DMS53 (cell line): ENCODE results near the gene TIMM17A.
"Not testable (repeated sequence)": the region's sequence is repeated elsewhere in the genome, so short reads cannot be mapped to it uniquely, and the experiment has no call there.

Experiments
- DNase-seq: peaks from one replicate; lab custom pipeline; 2025; lab: John Stamatoyannopoulos, UW

Gene TIMM17A

GRCh38 chr1:201940316-201940715, 15.0 kb upstream of the TIMM17A start:
- DNase-seq = not testable (repeated sequence)

- peak; percentile 64 for DNase-seq
Measured at GRCh38 chr1:201941420-201942128, 13.7 kb upstream of the TIMM17A start.

DNA sequence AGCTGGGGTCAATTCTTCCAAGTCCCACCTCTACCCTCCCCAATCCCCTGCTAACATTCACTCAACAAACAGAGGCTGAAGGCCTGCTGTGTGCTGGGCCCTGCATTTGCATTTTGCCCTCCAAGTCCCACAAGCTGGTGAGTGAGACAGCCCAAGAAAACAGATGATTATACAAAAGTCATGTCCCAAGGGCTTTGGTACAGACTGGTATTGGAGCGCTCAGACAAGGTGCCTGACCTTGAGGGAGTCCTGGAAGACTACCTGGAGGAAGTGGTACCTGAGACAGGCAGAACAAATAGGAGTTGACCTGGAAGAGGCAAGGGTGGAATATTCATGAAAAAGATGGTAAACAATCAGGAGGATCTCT, 13.2 kb upstream of the TIMM17A start:
- DNase-seq = no peak

DNA sequence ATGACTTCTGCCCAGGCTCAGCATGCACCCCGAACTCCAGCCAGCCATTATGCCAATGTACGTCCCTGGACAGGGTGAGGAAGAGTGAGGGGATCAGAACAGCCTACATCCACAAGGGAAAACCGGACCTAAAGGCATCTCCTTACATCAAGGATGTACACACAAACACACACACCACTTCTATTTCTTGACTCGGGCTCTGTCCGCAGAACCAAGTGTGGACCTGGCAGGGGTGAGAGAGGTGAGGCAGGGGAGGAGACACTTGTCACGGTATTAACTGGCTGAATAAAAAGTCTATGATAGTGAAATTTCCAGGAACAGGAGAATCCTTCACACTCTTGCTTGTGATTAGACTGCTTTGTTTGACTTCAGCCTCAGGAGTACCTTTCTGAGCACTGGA, 11.3 kb upstream of the TIMM17A start:
- DNase-seq = no peak

GRCh38 chr1:201944639-201945038, 10.7 kb upstream of the TIMM17A start:
- DNase-seq = no peak

DNA sequence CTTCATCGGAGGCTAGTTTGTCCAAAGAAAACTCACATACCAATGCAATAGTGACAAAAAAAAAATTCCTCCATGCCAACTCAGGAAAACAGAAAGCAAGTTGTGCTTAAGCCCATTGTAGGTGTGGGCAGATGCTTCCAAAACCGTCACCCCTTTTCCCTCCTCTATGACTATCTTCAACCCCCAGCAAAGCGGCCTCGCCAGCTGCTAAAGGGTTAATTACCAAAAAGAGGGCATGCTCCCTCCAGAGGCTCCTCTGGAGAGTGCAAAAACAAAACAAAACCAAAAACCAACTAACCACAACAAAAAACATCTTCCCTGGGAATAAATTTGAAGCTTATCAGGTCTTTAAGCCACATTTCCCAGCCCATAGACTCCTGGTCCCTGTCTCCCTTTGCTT, 10.1 kb upstream of the TIMM17A start:
- DNase-seq = no peak

DNA sequence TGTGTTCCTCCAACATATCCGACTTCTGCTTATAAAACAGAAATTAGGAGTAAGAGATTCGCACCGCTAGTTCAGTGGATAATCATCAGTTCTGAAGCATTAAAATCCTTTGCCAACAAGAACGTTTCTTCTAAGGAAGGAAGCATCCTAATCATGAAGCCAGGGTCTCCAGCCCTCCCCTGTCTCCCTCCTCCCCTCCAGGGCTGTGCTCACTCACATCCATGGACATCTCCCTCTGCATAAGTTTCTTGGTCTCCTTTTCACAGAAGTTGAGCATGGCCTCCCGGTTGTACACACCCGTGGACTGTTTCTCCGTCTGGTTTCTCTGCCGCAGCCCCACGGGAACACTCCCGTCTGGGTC, 9.5 kb upstream of the TIMM17A start:
- peak; percentile 36 for DNase-seq

DNA sequence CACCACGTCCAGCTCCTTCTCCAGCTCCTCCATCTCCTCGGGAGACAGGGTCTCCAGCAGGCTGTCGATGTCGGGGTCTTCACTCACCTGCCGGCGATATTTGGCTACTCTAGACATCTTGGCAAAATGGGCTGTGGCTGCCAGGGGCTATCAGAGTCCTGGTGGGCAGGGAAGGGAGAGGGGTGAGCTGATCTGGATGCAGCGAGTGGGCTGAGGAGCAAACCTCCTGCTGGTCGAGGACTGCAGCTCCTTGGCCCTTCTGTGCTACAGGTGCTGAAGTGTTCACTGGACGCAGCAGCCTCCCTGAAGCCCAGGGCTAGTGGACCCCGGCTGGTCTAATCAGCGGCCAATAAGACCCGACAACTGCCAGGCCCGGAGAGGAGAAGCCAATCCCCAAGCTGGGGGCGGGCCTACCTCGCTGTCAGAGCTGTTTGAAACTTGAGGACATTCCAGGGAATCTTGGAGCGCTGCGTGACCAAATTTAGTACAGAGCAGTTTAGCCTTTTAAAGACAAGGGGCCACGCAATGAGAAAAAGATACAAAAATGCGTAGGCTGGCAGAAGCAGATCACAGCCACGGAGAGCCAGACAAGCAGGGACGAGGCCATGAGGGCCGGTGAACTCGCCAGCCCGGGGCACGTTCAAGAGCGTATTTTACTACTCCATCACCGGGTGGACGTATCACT, 8.9 kb upstream of the TIMM17A start, which contains the start of gene LMOD1:
LMOD1 (minus strand) TSS at position 325 of the 685 bp plus-strand sequence; CDS start at position 117, 208 bp downstream.
- DNase-seq = peak; percentile 84

- DNase-seq = no peak
Measured at GRCh38 chr1:201947697-201948008, 7.7 kb upstream of the TIMM17A start.

DNA sequence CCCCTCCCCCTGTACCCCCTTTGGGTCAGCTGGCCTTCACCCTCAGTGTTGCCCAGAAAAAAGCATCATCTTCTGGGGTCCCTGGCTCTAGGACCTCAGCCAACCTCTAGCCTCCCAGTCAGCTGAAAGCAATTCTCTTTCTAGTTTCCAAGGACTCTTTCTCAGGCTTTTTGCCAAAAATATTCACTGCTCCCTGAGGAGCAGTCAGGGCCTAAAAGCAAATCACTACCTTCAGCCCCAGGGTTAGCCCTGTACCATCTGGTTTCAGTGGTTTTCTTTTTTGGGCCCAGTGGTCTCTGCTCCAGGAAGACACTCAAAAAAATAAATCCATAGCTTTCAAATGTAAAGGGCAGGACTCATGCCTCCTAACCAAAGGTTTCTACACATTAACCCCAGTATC, 5.8 kb upstream of the TIMM17A start:
- DNase-seq = no peak

DNA sequence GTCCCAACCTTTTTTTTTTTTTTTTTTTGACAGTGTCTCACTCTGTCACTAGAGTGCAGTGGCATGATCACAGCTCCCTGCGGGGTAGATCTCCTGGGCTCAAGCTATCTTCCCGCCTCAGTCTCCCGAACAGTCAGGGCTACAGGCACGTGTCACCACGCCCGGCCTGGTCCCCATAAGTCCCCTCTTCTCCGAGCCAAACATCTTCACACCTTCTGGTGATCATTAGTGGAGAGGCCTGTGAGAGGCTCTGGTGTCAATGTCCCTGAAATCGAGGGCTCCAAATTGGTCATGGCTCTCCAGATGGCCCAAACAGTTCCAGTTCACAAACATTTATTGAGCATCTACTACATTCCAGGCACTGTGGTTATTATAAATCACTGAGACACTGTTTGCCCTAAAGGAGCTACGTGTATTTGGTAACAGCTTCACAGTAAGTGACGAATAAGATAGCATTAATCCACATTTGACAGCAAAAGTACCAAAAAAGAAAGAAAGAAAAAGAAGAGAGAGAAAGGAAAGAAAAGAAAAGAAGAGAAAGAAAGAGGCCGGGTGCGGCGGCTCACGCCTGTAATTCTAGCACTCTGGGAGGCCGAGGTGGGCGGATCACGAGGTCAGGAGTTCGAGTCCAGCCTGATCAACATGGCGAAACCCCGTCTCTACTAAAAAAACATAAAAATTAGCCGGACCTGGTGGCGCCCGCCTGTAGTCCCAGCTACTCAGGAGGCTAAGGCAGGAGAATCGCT, 867 bp upstream of the TIMM17A start:
- peak; percentile 51 for DNase-seq

- no peak for DNase-seq
Measured at GRCh38 chr1:201955729-201956143, 433 bp downstream of the TIMM17A start.

DNA sequence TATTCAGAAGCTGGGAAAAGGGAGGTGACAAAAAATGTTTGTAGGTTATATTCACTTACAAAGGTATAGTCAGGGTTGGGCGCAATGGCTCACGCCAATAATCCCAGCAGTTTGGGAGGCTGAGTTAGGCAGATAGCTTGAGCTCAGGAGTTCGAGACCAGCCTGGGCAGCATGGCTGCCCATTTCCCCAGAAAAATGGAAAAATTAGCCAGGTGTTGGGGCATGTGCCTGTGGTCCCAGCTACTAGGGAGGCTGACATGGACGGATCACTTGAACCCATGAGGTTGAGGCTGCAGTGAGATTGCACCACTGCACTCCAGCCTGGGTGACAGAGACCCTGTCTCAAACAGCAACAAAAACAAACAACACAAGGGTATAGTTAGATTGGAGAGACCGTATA, 3.0 kb downstream of the TIMM17A start:
- no peak for DNase-seq

DNA sequence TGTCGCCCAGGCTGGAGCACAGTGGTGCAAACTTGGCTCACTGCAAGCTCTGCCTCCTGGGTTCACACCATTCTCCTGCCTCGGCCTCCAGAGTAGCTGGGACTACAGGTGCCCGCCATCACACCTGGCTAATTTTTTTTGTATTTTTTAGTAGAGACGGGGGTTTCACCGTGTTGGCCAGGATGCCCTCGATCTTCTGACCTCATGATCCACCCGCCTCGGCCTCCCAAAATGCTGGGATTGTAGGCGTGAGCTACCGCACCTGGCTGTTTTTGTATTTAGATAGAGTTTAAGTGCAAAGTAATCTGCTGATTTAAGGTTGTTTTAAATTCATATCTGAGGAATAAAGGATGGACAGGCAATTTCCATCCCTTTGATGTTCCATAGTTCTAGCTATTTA, 7.1 kb downstream of the TIMM17A start:
- DNase-seq = not testable (repeated sequence)

DNA sequence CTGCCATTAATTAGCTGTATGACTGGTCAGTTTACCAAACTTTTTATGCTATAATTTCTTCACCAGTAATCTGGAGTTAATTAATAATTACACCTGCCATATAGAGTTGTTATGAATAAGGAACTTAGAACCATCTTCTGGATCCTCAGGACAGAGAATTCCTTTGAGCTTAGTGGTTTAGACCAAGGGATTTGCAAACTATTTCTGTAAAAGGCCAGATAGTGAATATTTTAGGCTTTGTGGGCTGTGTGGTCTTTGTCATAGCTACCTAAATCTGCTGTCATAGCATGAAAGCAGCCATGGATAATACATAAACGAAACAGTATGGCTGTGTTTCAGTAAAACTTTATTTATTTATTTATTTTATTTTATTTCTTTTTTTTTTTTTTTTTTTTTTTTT, 9.0 kb downstream of the TIMM17A start:
- DNase-seq = no peak

- DNase-seq = no peak
Measured at GRCh38 chr1:201966171-201966570, 10.9 kb downstream of the TIMM17A start.

DNA sequence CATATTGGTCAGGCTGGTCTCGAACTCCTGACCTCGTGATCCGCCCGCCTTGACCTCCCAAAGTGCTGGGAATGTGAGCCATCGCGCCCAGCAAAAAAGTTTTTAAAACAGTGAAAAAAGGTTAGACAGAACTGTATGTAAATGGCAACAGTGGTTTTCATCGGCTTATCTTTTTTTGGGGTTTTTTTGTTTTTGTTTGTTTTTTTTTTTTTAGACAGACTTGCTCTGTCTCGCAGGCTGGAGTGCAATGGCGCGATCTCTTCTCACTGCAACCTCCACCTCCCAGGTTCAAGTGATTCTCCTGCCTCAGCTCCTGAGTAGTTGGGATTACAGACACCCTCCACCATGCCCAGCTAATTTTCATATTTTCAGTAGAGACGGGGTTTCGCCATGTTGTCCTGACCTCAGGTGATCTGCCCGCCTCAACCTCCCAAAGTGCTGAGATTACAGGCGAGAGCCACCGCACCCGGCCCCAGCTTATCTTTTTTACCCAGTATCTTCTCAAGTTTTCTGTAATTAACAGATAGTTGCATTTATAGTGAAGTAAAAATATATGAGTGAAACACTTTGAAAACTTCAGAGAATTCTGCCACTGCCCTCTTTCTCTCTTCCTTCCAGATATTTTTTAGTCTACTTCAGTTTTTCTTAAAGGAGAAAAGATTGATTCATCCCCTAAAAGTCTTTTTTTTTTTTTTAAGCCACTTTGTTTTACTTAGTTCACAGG, 13.1 kb downstream of the TIMM17A start:
- no peak for DNase-seq

GRCh38 chr1:201970334-201971159, 15.2 kb downstream of the TIMM17A start:
- no peak for DNase-seq

GRCh38 chr1:201982082-201982622, 26.8 kb downstream of the TIMM17A start:
- no peak for DNase-seq

- peak; percentile 91 for DNase-seq
Measured at GRCh38 chr1:201982623-201983379, 27.5 kb downstream of the TIMM17A start, which contains the start of gene RNPEP. Gene RNPEP, plus strand, starts transcription at chr1:201982648. Its CDS starts 19 bp downstream, at chr1:201982667.
